Endodermal cell (in vitro differentiated cells): Measurements from ENCODE around the gene KRTAP9-3. TPM values are rescaled to one million over a fixed set of nuclear protein-coding genes. Genes with fewer than 3 reads are reported as not detected.
"Not testable (repeated sequence)": the region's sequence is repeated elsewhere in the genome, so short reads cannot be mapped to it uniquely, and the experiment has no call there.

Source experiments
- DNase-seq: peaks from one replicate; pipeline ENCODE4 v3.0.0-alpha.2; 2017
- H3K27ac ChIP-seq: 2 replicates; pipeline ENCODE4 v1.5.1; 2013; ENCODE audit warnings: mild to moderate bottlenecking, low read depth, low read length, moderate library complexity
- H3K27me3 ChIP-seq: 2 replicates; pipeline ENCODE4 v1.6.1; 2013; ENCODE audit warnings: mild to moderate bottlenecking, low read length, moderate library complexity; ENCODE audit not compliant: insufficient read depth, control insufficient read depth, poor library complexity, severe bottlenecking
- H3K36me3 ChIP-seq: 2 replicates; pipeline ENCODE4 v1.7.0; 2013; ENCODE audit warnings: mild to moderate bottlenecking, low read length, moderate library complexity; ENCODE audit not compliant: control insufficient read depth, insufficient read depth
- H3K4me1 ChIP-seq: one replicate; pipeline ENCODE4 v1.7.0; 2013; ENCODE audit warnings: low read length; ENCODE audit not compliant: control insufficient read depth, insufficient read depth
- H3K4me3 ChIP-seq: 2 replicates; pipeline ENCODE4 v1.5.1; 2013; ENCODE audit warnings: mild to moderate bottlenecking, low read length, moderate library complexity
- H3K9ac ChIP-seq: 2 replicates; pipeline ENCODE4 v1.6.1; 2013; ENCODE audit warnings: mild to moderate bottlenecking, low read length, moderate library complexity; ENCODE audit not compliant: poor library complexity, severe bottlenecking; ENCODE audit errors: extremely low read depth
- H3K9me3 ChIP-seq: 2 replicates; pipeline ENCODE4 v1.6.1; 2013; ENCODE audit warnings: mild to moderate bottlenecking, low read length, moderate library complexity; ENCODE audit not compliant: control insufficient read depth
- H3K27ac Mint-ChIP-seq: 2 replicates; pipeline ENCODE4 v1.8.0; 2020; ENCODE audit warnings: mixed read lengths
- H3K27me3 Mint-ChIP-seq: 2 replicates; pipeline ENCODE4 v1.8.0; 2021; ENCODE audit warnings: mild to moderate bottlenecking, mixed read lengths; ENCODE audit not compliant: insufficient read depth
- H3K36me3 Mint-ChIP-seq: 2 replicates; pipeline ENCODE4 v1.8.0; 2020; ENCODE audit warnings: low read depth, mixed read lengths
- H3K4me1 Mint-ChIP-seq: 2 replicates; pipeline ENCODE4 v1.8.0; 2020; ENCODE audit warnings: mixed read lengths
- H3K4me3 Mint-ChIP-seq: 2 replicates; pipeline ENCODE4 v1.8.0; 2020; ENCODE audit warnings: mild to moderate bottlenecking, moderate library complexity, mixed read lengths
- H3K9me3 Mint-ChIP-seq: 2 replicates; pipeline ENCODE4 v1.8.0; 2020; ENCODE audit warnings: mild to moderate bottlenecking, mixed read lengths
- WGBS, 2 experiments: methylation state at CpG; one replicate each; pipeline versions ENCODE4 v1.1.5 to v1.1.7; 2013; ENCODE audit warnings: missing lambda C conversion rate in 2 of 2, mixed read lengths in 1 of 2; ENCODE audit not compliant: insufficient coverage in 1 of 2, insufficient read length in 1 of 2; 5-methylcytosine and 5-hydroxymethylcytosine counted together
- total RNA-seq, 2 donors: library from RNA; stranded (reverse); fragmentation: NEBNext Ultra II Directional in 1 of 2; extraction: Animal tissue kit (Norgen Biotek cat#: 25700) in 1 of 2; gene quantifications; 2 replicates in 1 of 2; 3 replicates in 1 of 2; pipeline ENCODE4 v1.2.1, GENCODE V29; 2021
- TF ChIP-seq, protein P1 (sequence below): fragments of 200-600 bp; sonication (generic); conservative IDR thresholded peaks from 2 replicates; pipeline ENCODE4 v1.5.0; 2021; ENCODE audit warnings: antibody characterized with exemption, mild to moderate bottlenecking

KRTAP9-3 gene
- total RNA-seq, 2 donors from 2014 or later = not detected

DNA sequence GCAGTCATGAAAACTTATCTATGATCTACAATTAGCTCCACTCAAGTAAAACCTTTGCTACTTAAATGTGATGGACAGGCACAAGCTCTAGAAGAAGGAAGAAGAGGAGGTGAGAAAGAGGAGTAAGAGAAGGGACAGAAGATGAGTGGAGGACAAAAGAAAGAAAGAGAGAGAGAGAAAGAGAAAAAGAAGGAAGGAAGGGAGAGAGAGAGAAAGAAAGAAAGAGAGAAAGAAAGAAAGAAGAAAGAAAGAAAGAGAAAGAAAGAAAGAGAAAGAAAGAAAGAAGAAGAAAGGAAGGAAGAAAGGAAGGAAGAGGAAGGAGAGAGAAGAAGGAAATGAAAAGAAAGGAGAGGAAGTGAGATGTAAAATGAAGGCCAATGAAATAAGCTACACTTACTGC lies 2.2 kb upstream of the KRTAP9-3 start:
- peaks cover 1% of the 10 kb centered on the region for H3K27me3 ChIP-seq
- H3K9ac ChIP-seq = no peak overlapping the region
- TF ChIP-seq, protein P1, sequence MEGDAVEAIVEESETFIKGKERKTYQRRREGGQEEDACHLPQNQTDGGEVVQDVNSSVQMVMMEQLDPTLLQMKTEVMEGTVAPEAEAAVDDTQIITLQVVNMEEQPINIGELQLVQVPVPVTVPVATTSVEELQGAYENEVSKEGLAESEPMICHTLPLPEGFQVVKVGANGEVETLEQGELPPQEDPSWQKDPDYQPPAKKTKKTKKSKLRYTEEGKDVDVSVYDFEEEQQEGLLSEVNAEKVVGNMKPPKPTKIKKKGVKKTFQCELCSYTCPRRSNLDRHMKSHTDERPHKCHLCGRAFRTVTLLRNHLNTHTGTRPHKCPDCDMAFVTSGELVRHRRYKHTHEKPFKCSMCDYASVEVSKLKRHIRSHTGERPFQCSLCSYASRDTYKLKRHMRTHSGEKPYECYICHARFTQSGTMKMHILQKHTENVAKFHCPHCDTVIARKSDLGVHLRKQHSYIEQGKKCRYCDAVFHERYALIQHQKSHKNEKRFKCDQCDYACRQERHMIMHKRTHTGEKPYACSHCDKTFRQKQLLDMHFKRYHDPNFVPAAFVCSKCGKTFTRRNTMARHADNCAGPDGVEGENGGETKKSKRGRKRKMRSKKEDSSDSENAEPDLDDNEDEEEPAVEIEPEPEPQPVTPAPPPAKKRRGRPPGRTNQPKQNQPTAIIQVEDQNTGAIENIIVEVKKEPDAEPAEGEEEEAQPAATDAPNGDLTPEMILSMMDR = no peak
- Mint-ChIP-seq H3K27ac (no peak overlapping the region), H3K9me3 (no peaks in the 10 kb centered on the region), H3K27me3 (peaks cover 11% of the 10 kb centered on the region), H3K4me3 (no peak overlapping the region), H3K36me3 (no peaks in the 10 kb centered on the region), H3K4me1 (no peaks in the 10 kb centered on the region)
- H3K4me3 ChIP-seq = no peak overlapping the region
- DNase-seq = no peak
- H3K36me3 ChIP-seq = no peaks in the 10 kb centered on the region
- no peak overlapping the region for H3K27ac ChIP-seq
- H3K4me1 ChIP-seq = no peaks in the 10 kb centered on the region
- H3K9me3 ChIP-seq = no peaks in the 10 kb centered on the region

DNA sequence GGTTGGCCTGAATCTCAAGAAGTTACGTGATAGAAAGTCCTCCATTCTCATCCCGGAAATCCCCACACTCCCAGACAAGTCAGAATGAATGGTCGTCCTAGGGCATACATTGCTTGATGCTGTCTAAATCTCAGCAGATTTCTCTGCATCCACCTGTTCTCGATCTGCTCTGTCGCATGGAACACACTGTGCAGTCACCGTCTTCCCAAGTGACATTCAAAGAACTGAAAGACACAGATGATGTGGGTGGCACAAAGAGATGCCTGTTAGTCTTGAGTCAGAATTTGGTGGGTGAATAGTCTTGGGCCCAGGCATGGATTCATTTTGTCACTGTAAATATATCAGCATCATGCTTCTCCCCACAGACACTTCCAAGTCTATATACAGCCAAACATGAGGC lies 518 bp upstream of the KRTAP9-3 start:
- H3K4me3 Mint-ChIP-seq = no peak overlapping the region
- Histone ChIP-seq H3K4me3 (no peak overlapping the region), H3K4me1 (no peaks in the 10 kb centered on the region), H3K27ac (no peak overlapping the region), H3K27me3 (peaks cover 8% of the 10 kb centered on the region), H3K36me3 (no peaks in the 10 kb centered on the region), H3K9ac (no peak overlapping the region), H3K9me3 (no peaks in the 10 kb centered on the region)
- H3K9me3 Mint-ChIP-seq = no peaks in the 10 kb centered on the region
- TF ChIP-seq, protein P1 = no peak
- WGBS, 2 experiments = 88 to 89% methylated on average over 6 of the region's 6 CpGs
- H3K27ac Mint-ChIP-seq = no peak overlapping the region
- H3K4me1 Mint-ChIP-seq = no peaks in the 10 kb centered on the region
- H3K27me3 Mint-ChIP-seq = peaks cover 22% of the 10 kb centered on the region
- no peak for DNase-seq
- no peaks in the 10 kb centered on the region for H3K36me3 Mint-ChIP-seq

DNA sequence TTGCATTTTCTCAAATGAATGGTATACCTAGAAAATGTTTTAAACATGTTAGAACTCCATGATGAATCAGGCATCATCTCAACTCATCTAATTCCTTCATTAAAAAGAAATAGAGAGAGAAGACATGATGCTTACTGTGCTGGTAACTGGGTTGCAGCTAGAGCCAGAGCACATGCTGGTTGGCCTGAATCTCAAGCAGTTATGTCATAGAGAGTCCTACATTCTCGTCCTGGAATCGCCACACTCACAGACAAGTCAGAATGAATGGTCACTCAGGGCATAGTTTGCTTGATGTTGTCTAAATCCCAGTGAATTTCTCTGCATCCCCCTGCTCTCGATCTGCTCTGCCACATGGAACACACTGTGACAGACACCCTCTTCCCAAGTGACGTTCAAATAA lies 4.9 kb downstream of the KRTAP9-3 start:
- not testable (repeated sequence) for H3K4me1 Mint-ChIP-seq, H3K9me3 ChIP-seq, H3K4me3 ChIP-seq, H3K36me3 Mint-ChIP-seq, H3K36me3 ChIP-seq, H3K4me3 Mint-ChIP-seq, H3K4me1 ChIP-seq, H3K9ac ChIP-seq, H3K27ac ChIP-seq, H3K27me3 ChIP-seq, H3K27ac Mint-ChIP-seq, DNase-seq
- peaks cover 18% of the 10 kb centered on the region for H3K9me3 Mint-ChIP-seq
- WGBS, 2 experiments = 84 to 93% methylated on average over 2 to 4 of the region's 4 CpGs
- H3K27me3 Mint-ChIP-seq = peaks cover 37% of the 10 kb centered on the region

DNA sequence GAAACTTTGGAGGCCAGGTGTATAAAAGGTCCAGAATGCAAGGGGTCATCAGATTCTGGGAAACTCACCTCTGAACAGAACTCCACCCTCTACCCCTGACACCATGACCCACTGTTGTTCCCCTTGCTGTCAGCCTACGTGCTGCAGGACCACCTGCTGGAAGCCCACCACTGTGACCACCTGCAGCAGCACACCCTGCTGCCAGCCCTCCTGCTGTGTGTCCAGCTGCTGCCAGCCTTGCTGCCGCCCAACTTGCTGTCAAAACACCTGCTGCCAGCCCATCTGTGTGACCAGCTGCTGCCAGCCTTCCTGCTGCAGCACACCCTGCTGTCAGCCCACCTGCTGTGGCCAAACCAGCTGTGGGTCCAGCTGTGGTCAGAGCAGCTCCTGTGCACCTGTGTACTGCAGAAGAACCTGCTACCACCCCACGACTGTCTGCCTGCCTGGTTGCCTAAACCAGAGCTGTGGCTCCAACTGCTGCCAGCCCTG lies 5.7 kb downstream of the KRTAP9-3 start, which contains the start of gene KRTAP9-8:
Gene KRTAP9-8, plus strand, starts transcription at position 51 of the 489 bp plus-strand sequence. Its CDS starts 53 bp downstream, at position 104.
- H3K4me1 ChIP-seq, H3K9me3 ChIP-seq, H3K36me3 Mint-ChIP-seq, H3K4me3 ChIP-seq, DNase-seq, H3K36me3 ChIP-seq, H3K27ac Mint-ChIP-seq, H3K9ac ChIP-seq, H3K27me3 ChIP-seq, H3K4me1 Mint-ChIP-seq, H3K4me3 Mint-ChIP-seq, H3K27ac ChIP-seq: not testable (repeated sequence)
- 67 to 71% methylated on average over 1 to 2 of the region's 3 CpGs for WGBS, 2 experiments
- peaks cover 21% of the 10 kb centered on the region for H3K9me3 Mint-ChIP-seq
- H3K27me3 Mint-ChIP-seq = peaks cover 37% of the 10 kb centered on the region

DNA sequence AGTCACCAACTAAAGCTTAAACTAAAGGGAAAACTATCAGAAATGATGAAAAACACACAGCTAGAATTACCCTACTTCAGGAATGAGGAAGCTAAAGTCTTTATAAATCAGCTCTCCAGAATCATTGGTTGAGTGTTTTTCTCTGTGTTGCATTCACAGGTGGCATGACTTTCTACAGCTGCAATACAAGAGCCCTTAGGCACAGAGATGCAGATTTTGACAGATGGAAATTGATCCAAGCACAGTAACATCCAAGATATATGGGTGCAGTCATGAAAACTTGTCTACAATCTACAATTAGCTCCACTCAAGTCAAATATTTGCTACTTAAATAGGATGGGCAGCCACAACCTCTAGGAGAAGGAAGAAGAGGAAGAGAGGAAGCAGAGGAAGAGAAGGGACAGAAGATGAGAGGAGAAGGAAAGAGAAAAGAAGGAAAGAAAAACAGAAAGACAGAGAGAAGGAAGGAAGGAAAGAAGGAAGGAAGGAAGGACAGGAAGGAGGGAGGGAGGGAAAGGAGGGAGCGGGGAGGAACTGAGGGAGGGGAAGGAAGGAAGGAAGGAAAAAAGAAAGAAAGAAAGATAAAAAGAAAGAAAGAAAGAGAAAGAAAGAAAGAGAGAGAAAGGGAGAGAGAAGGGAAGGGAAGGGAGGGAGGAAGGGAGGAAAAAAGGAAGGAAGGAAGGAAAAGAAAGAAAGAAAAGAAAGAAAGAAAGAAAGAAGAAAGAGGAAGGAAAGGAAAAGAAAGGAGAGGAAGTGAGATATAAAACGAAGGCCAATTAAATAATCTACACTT lies 14.9 kb downstream of the KRTAP9-3 start:
- WGBS, 2 experiments = 93 to 94% methylated on average over 1 of the region's 2 CpGs
- H3K4me3 Mint-ChIP-seq, H3K27ac ChIP-seq, H3K4me1 ChIP-seq, H3K9me3 ChIP-seq, H3K9me3 Mint-ChIP-seq, H3K27ac Mint-ChIP-seq, H3K4me3 ChIP-seq, H3K36me3 ChIP-seq, H3K4me1 Mint-ChIP-seq, H3K36me3 Mint-ChIP-seq, DNase-seq, H3K9ac ChIP-seq: not testable (repeated sequence)
- H3K27me3 ChIP-seq = peaks cover 11% of the 10 kb centered on the region
- peaks cover 31% of the 10 kb centered on the region for H3K27me3 Mint-ChIP-seq
